CD14-positive monocyte (primary cell): ENCODE results near the gene ZMYM3. TPM values are rescaled to one million over a fixed set of nuclear protein-coding genes. Genes with fewer than 3 reads are reported as not detected.

Experiments used
- DNase-seq, 3 donors: peaks; one replicate each; pipeline ENCODE4 v3.0.0-alpha.2; 2011 to 2022
- H2AFZ ChIP-seq: 2 replicates; pipeline ENCODE4 v1.6.0; 2012; ENCODE audit warnings: mild to moderate bottlenecking, low read depth, low read length, inconsistent platforms; ENCODE audit not compliant: insufficient read depth, poor library complexity, severe bottlenecking
- H3K27ac ChIP-seq, 2 donors: 1 replicate in 1 of 2; 2 replicates in 1 of 2; pipeline ENCODE4 v1.5.1; 2012 to 2013; ENCODE audit warnings: low read length in 2 of 2, control low read depth in 1 of 2, inconsistent platforms in 1 of 2, low read depth in 1 of 2, mild to moderate bottlenecking in 1 of 2
- H3K27me3 ChIP-seq, 2 donors: one replicate each; pipeline versions ENCODE4 v1.6.0 to v1.6.1; 2011 to 2013; ENCODE audit warnings: low read length in 2 of 2; ENCODE audit not compliant: control insufficient read depth in 2 of 2, insufficient read depth in 2 of 2
- H3K36me3 ChIP-seq, 2 donors: replicated peaks in 1 of 2; 1 replicate in 1 of 2; 2 replicates in 1 of 2; pipeline versions ENCODE4 v1.5.1 to v1.6.1; 2012 to 2013; ENCODE audit warnings: low read length in 2 of 2, control low read depth in 1 of 2, inconsistent platforms in 1 of 2, mild to moderate bottlenecking in 1 of 2; ENCODE audit not compliant: insufficient read depth in 2 of 2, control insufficient read depth in 1 of 2
- H3K4me1 ChIP-seq, 2 donors: 1 replicate in 1 of 2; 2 replicates in 1 of 2; pipeline versions ENCODE4 v1.5.1 to v1.6.1; 2012 to 2013; ENCODE audit warnings: low read length in 2 of 2, control low read depth in 1 of 2, inconsistent platforms in 1 of 2, mild to moderate bottlenecking in 1 of 2, moderate library complexity in 1 of 2; ENCODE audit not compliant: insufficient read depth in 2 of 2, control insufficient read depth in 1 of 2
- H3K4me2 ChIP-seq: replicated peaks from 2 replicates; pipeline ENCODE3; 2012; ENCODE audit warnings: low read length, moderate library complexity, mild to moderate bottlenecking; ENCODE audit not compliant: poor library complexity, severe bottlenecking; ENCODE audit errors: extremely low read depth
- H3K4me3 ChIP-seq, 3 experiments: fragments of 200-600 bp in 1 of 3; sonication (generic) in 1 of 3; replicated peaks in 1 of 3; 1 replicate in 2 of 3; 2 replicates in 1 of 3; pipeline ENCODE4 v1.5.1; 2011 to 2013; ENCODE audit warnings: low read length in 3 of 3, mild to moderate bottlenecking in 3 of 3, control low read depth in 2 of 3, low read depth in 2 of 3, inconsistent platforms in 1 of 3, moderate library complexity in 1 of 3
- H3K79me2 ChIP-seq: 2 replicates; pipeline ENCODE4 v1.6.0; 2012; ENCODE audit warnings: mild to moderate bottlenecking, control low read depth, inconsistent platforms, low read length, moderate library complexity; ENCODE audit not compliant: insufficient read depth
- H3K9ac ChIP-seq: 2 replicates; pipeline ENCODE4 v1.6.0; 2017; ENCODE audit warnings: low read length, mild to moderate bottlenecking; ENCODE audit not compliant: insufficient read depth, poor library complexity, severe bottlenecking
- H3K9me3 ChIP-seq, 2 donors: replicated peaks in 1 of 2; 1 replicate in 1 of 2; 2 replicates in 1 of 2; pipeline versions ENCODE4 v1.5.1 to v1.6.1; 2012 to 2013; ENCODE audit warnings: low read length in 2 of 2, control low read depth in 1 of 2; ENCODE audit not compliant: control insufficient read depth in 1 of 2, insufficient read depth in 1 of 2
- H4K20me1 ChIP-seq: 2 replicates; pipeline ENCODE4 v1.6.0; 2012; ENCODE audit warnings: mild to moderate bottlenecking, low read length, control low read depth, moderate library complexity; ENCODE audit not compliant: insufficient read depth
- H3K27ac Mint-ChIP-seq, 7 donors: one replicate each; pipeline ENCODE4 v1.8.0; 2020; ENCODE audit warnings: mild to moderate bottlenecking in 7 of 7, mixed read lengths in 7 of 7, moderate library complexity in 6 of 7, inconsistent platforms in 2 of 7
- H3K27me3 Mint-ChIP-seq, 3 donors: one replicate each; pipeline ENCODE4 v1.8.0; 2021 to 2022; ENCODE audit warnings: low read depth in 3 of 3, mild to moderate bottlenecking in 3 of 3, mixed read lengths in 3 of 3, moderate library complexity in 3 of 3, inconsistent platforms in 1 of 3
- H3K36me3 Mint-ChIP-seq, 2 donors: one replicate each; pipeline ENCODE4 v1.8.0; 2020; ENCODE audit warnings: mixed read lengths in 2 of 2, inconsistent platforms in 1 of 2, mild to moderate bottlenecking in 1 of 2
- H3K4me1 Mint-ChIP-seq: one replicate; pipeline ENCODE4 v1.8.0; 2020; ENCODE audit warnings: mild to moderate bottlenecking, mixed read lengths
- H3K4me3 Mint-ChIP-seq, 2 donors: one replicate each; pipeline ENCODE4 v1.8.0; 2020; ENCODE audit warnings: mild to moderate bottlenecking in 2 of 2, mixed read lengths in 2 of 2, moderate library complexity in 1 of 2
- H3K9me3 Mint-ChIP-seq, 7 donors: one replicate each; pipeline ENCODE4 v1.8.0; 2020 to 2022; ENCODE audit warnings: mixed read lengths in 7 of 7, mild to moderate bottlenecking in 6 of 7, moderate library complexity in 6 of 7, inconsistent platforms in 2 of 7
- CTCF ChIP-seq: fragments of 200-600 bp; IDR thresholded peaks from one replicate; pipeline ENCODE4 v1.8.0; 2022; ENCODE audit warnings: antibody characterized with exemption, mild to moderate bottlenecking
- WGBS: methylation state at CpG from one replicate; pipeline ENCODE4 v1.1.5; 2013; ENCODE audit warnings: missing lambda C conversion rate; ENCODE audit not compliant: insufficient coverage; 5-methylcytosine and 5-hydroxymethylcytosine counted together
- intact Hi-C, 2 donors: fragments of 100-400 bp; cut with micrococcal nuclease; formaldehyde crosslinking; loops; one replicate each; pipeline versions ENCODE4 v1.15.0 to v1.15.1; 2023
- polyA plus RNA-seq, 3 donors: library from polyadenylated mRNA; depleted of rRNA in 1 of 3; unstranded in 2 of 3; stranded (reverse) in 1 of 3; fragments of 300-500 nt in 2 of 3; fragments of >200 nt in 1 of 3; fragmentation: Illumina TruSeq in 2 of 3; gene quantifications; 1 replicate in 2 of 3; 2 replicates in 1 of 3; pipeline ENCODE4 v1.2.3, GENCODE V29; 2012 to 2021

ZMYM3 gene
- polyA plus RNA-seq, 3 donors, result 3.9 to 13.2 (median 4.8) TPM

GRCh38 chrX:71241301-71241700 is 12.6 kb downstream of the ZMYM3 start:
- H3K9me3 Mint-ChIP-seq, result peaks cover 0 to 8% (median 0%) of the 10 kb centered on the region in 7 donors
- Histone ChIP-seq H2AFZ (no peak overlapping the region), H3K79me2 (no peaks in the 10 kb centered on the region), H3K27ac (no peak overlapping the region), H3K9me3 (no peaks in the 10 kb centered on the region), H4K20me1 (no peaks in the 10 kb centered on the region), H3K4me3 (no peak overlapping the region), H3K4me1 (peaks cover 0 to 2% of the 10 kb centered on the region in 2 donors), H3K9ac (no peak overlapping the region), H3K4me2 (no peak overlapping the region), H3K36me3 (peaks cover 56 to 65% of the 10 kb centered on the region in 2 donors), H3K27me3 (no peaks in the 10 kb centered on the region)
- no peaks in the 10 kb centered on the region for H3K27me3 Mint-ChIP-seq
- H3K4me1 Mint-ChIP-seq, result peaks cover 7% of the 10 kb centered on the region
- peak overlapping the region in 2 of 7 donors; percentile 37 to 64 for H3K27ac Mint-ChIP-seq
- DNase-seq, result no peak
- H3K36me3 Mint-ChIP-seq, result peaks cover 62 to 63% of the 10 kb centered on the region in 2 donors
- WGBS, result no CpG with 5 or more reads among the region's 6 CpGs
- intact Hi-C loops, result no loop called here
- TF ChIP-seq CTCF, result no peak
- H3K4me3 Mint-ChIP-seq, result no peak overlapping the region

- H3K36me3 ChIP-seq, result peaks cover 43 to 51% of the 10 kb centered on the region in 2 donors
- no peaks in the 10 kb centered on the region for H3K9me3 ChIP-seq
- Mint-ChIP-seq H3K4me1 (peaks cover 7% of the 10 kb centered on the region), H3K9me3 (peaks cover 0 to 5% (median 0%) of the 10 kb centered on the region in 7 donors), H3K27ac (no peak overlapping the region), H3K4me3 (no peak overlapping the region), H3K36me3 (peaks cover 51 to 52% of the 10 kb centered on the region in 2 donors), H3K27me3 (peaks cover 0 to 2% (median 0%) of the 10 kb centered on the region in 3 donors)
- H3K27ac ChIP-seq, result no peak overlapping the region
- H3K27me3 ChIP-seq, result no peaks in the 10 kb centered on the region
- WGBS, result no CpG with 5 or more reads among the region's 3 CpGs
- peaks cover 0 to 2% of the 10 kb centered on the region in 2 donors for H3K4me1 ChIP-seq
- TF ChIP-seq CTCF, result no peak
- H3K4me2 ChIP-seq, result no peak overlapping the region
- H3K9ac ChIP-seq, result no peak overlapping the region
- DNase-seq, result no peak
- intact Hi-C loops, result no loop called here
- H3K4me3 ChIP-seq, result no peak overlapping the region
- no peak overlapping the region for H2AFZ ChIP-seq
- no peaks in the 10 kb centered on the region for H4K20me1 ChIP-seq
- H3K79me2 ChIP-seq, result no peaks in the 10 kb centered on the region
Observed at GRCh38 chrX:71239781-71240180, 14.2 kb downstream of the ZMYM3 start.
